Neural cell (in vitro differentiated cells): ENCODE results near the gene NPR2. TPM values are rescaled to one million over a fixed set of nuclear protein-coding genes. Genes with fewer than 3 reads are reported as not detected.

Experiments used
- H2AFZ ChIP-seq: fragments of 200-600, 300-800 bp; sonication (generic), shearing (Covaris generic); 2 replicates; pipeline ENCODE4 v1.6.0; 2014; ENCODE audit warnings: low read depth, mild to moderate bottlenecking, antibody characterized with exemption, low read length, moderate library complexity
- H3F3A ChIP-seq: fragments of 200-600 bp; shearing (Covaris generic); 2 replicates; pipeline ENCODE4 v1.6.1; 2016; ENCODE audit warnings: mild to moderate bottlenecking, moderate library complexity, mixed read lengths, antibody characterized with exemption, low read length; ENCODE audit not compliant: insufficient read depth, poor library complexity, severe bottlenecking
- H3K27ac ChIP-seq: fragments of 200-600, 300-800 bp; sonication (generic), shearing (Covaris generic); 2 replicates; pipeline ENCODE4 v1.5.1; 2014; ENCODE audit warnings: mild to moderate bottlenecking, low read length, moderate library complexity
- H3K27me3 ChIP-seq: fragments of 300-800, 200-600 bp; sonication (generic), shearing (Covaris generic); 2 replicates; pipeline ENCODE4 v1.6.0; 2014; ENCODE audit warnings: mild to moderate bottlenecking, low read depth, low read length, moderate library complexity; ENCODE audit not compliant: insufficient read depth
- H3K36me3 ChIP-seq: fragments of 300-800, 200-600 bp; sonication (generic), shearing (Covaris generic); 2 replicates; pipeline ENCODE4 v1.5.1; 2014; ENCODE audit warnings: mild to moderate bottlenecking, antibody characterized with exemption, low read length, moderate library complexity; ENCODE audit not compliant: insufficient read depth
- H3K4me2 ChIP-seq: fragments of 300-800, 200-600 bp; sonication (generic), shearing (Covaris generic); 2 replicates; pipeline ENCODE4 v1.6.0; 2014; ENCODE audit warnings: mild to moderate bottlenecking, low read length
- H3K4me3 ChIP-seq: fragments of 300-800, 200-600 bp; sonication (generic), shearing (Covaris generic); 2 replicates; pipeline ENCODE4 v1.5.1; 2014; ENCODE audit warnings: mild to moderate bottlenecking, low read length, moderate library complexity
- H3K79me2 ChIP-seq: fragments of 200-600 bp; shearing (Covaris generic); replicated peaks from 2 replicates; pipeline ENCODE4 v1.6.0; 2014; ENCODE audit warnings: mild to moderate bottlenecking, low read length, moderate library complexity; ENCODE audit not compliant: insufficient read depth
- H3K9ac ChIP-seq: fragments of 300-800, 200-600 bp; sonication (generic), shearing (Covaris generic); 2 replicates; pipeline ENCODE4 v1.6.1; 2016; ENCODE audit warnings: mild to moderate bottlenecking, low read length, mixed read lengths
- H3K9me2 ChIP-seq: fragments of 200-600 bp; shearing (Covaris generic); 2 replicates; pipeline ENCODE4 v1.6.1; 2016; ENCODE audit warnings: mild to moderate bottlenecking, low read length, mixed read lengths; ENCODE audit not compliant: insufficient read depth
- H3K9me3 ChIP-seq: fragments of 200-600, 300-800 bp; sonication (generic), shearing (Covaris generic); 2 replicates; pipeline ENCODE4 v1.6.1; 2016; ENCODE audit warnings: mild to moderate bottlenecking, mixed run types, low read length, moderate library complexity, mixed read lengths
- H4K20me1 ChIP-seq: fragments of 200-600 bp; shearing (Covaris generic); 2 replicates; pipeline ENCODE4 v1.6.1; 2016; ENCODE audit warnings: mild to moderate bottlenecking, mixed run types; ENCODE audit not compliant: insufficient read depth
- EP300 ChIP-seq: fragments of 450-650 bp; conservative IDR thresholded peaks from 2 replicates; pipeline ENCODE4 v1.6.1; 2014; ENCODE audit warnings: antibody characterized with exemption, mild to moderate bottlenecking, moderate library complexity; ENCODE audit not compliant: poor library complexity, severe bottlenecking
- EZH2 ChIP-seq: fragments of 200-600, 300-800 bp; shearing (Covaris generic), sonication (generic); IDR thresholded peaks from 2 replicates; pipeline ENCODE4 v1.6.1; 2014; ENCODE audit warnings: antibody characterized with exemption, low read length, borderline replicate concordance, mild to moderate bottlenecking; ENCODE audit not compliant: insufficient read depth, poor library complexity, severe bottlenecking
- MXI1 ChIP-seq: fragments of 450-650 bp; conservative IDR thresholded peaks from 2 replicates; pipeline ENCODE4 v1.6.1; 2014; ENCODE audit warnings: antibody characterized with exemption, mild to moderate bottlenecking; ENCODE audit not compliant: poor library complexity, severe bottlenecking
- POLR2AphosphoS5 ChIP-seq: IDR thresholded peaks from 2 replicates; pipeline ENCODE4 v1.6.1; 2012
- RAD21 ChIP-seq: fragments of 450-650 bp; conservative IDR thresholded peaks from 2 replicates; pipeline ENCODE4 v1.6.1; 2014; ENCODE audit warnings: antibody characterized with exemption, mild to moderate bottlenecking, moderate library complexity
- SMC3 ChIP-seq: fragments of 450-650 bp; conservative IDR thresholded peaks from 2 replicates; pipeline ENCODE4 v1.6.1; 2014; ENCODE audit warnings: antibody characterized with exemption, mild to moderate bottlenecking, moderate library complexity; ENCODE audit not compliant: poor library complexity
- TAF1 ChIP-seq: IDR thresholded peaks from 2 replicates; pipeline ENCODE4 v1.6.1; 2012; ENCODE audit warnings: low read depth
- polyA plus RNA-seq: library from polyadenylated mRNA; depleted of rRNA; stranded (reverse); fragments of >200 nt; gene quantifications from 2 replicates; pipeline ENCODE4 v1.2.3, GENCODE V29; 2014
- TF ChIP-seq, protein P1 (sequence below): IDR thresholded peaks from 2 replicates; pipeline ENCODE4 v1.6.1; 2012; ENCODE audit warnings: borderline replicate concordance
- TF ChIP-seq, protein P2 (sequence below): fragments of 450-650 bp; IDR thresholded peaks from 2 replicates; pipeline ENCODE4 v1.5.1; 2014; ENCODE audit warnings: antibody characterized with exemption, mild to moderate bottlenecking, moderate library complexity; ENCODE audit not compliant: poor library complexity, severe bottlenecking

The NPR2 gene
- polyA plus RNA-seq, 1 donor from 2014 or later, result 9.6 TPM

DNA sequence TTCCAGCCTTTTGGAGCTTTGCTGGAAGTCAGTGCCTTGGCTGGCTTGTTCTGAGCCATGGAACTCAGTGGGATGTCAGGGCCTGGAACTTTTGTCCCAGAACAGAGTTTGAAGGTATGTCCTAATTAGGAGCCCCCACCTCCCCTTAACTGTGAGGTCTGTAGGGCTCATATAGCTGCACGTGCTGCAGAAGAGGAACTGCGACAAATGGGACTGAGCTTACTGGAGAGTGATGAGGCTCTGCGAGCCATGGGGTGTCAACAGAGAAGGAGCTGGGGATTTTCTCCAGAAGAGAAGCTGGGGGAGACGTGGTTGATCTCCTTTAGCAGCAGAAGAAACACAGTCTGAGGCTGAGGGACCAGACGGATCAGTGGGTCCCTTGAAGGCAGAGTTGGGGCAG, 48.5 kb downstream of the NPR2 start:
- no peaks in the 10 kb centered on the region for H3F3A ChIP-seq
- H2AFZ ChIP-seq, result no peak overlapping the region
- H3K27ac ChIP-seq, result no peak overlapping the region
- H3K9me3 ChIP-seq, result no peaks in the 10 kb centered on the region
- no peak overlapping the region for H3K9ac ChIP-seq
- no peaks in the 10 kb centered on the region for H3K9me2 ChIP-seq
- H3K27me3 ChIP-seq, result no peaks in the 10 kb centered on the region
- H3K79me2 ChIP-seq, result no peaks in the 10 kb centered on the region
- H3K4me3 ChIP-seq, result no peak overlapping the region
- no peak overlapping the region for H3K4me2 ChIP-seq
- no peaks in the 10 kb centered on the region for H4K20me1 ChIP-seq
- no peak for TF ChIP-seq MXI1
- H3K36me3 ChIP-seq, result peaks cover 4% of the 10 kb centered on the region

DNA sequence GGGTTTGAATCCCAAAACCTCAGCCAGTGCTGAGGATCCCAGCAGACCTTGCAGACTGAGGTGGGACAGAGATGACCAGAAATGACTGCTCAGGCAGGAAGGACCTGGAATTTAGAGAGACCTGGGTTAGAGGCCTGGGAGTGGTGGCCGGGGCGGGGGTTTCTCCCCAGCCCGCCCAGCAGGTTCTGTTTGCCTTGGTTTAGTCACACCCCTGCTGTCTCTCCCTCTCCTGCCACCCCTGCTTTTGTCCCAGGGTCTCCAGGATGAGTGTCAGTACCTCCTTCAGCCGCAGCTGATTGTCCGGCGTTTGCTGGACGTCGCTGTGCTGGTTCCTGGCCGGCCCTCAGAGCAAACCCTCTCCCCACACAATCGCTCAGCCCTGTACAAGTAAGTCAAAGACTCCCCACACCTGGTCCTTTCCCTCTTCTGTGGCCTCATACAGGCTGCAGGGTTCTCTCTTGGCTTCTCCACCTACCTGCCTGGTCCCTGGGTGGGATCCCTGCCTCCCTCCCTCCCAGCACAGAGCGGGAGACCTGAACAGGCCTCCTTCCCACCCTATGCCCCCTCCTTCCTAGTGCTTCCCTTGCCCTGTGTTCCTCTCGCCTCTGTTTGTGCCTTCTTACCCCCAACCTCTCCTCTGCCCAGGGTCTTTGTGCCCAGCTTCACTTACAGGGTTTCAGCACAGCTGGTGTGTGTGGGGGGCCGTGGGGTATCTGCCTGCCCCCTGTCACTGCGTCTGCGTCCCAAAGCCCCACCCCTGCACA, 49.7 kb downstream of the NPR2 start:
- Histone ChIP-seq H3K27ac (no peak overlapping the region), H3K9ac (no peak overlapping the region), H3K79me2 (no peaks in the 10 kb centered on the region), H3K27me3 (no peaks in the 10 kb centered on the region), H3K4me3 (no peak overlapping the region), H3K36me3 (peaks cover 4% of the 10 kb centered on the region), H3K9me3 (no peaks in the 10 kb centered on the region), H3K4me2 (no peak overlapping the region), H4K20me1 (no peaks in the 10 kb centered on the region), H3K9me2 (no peaks in the 10 kb centered on the region), H3F3A (no peaks in the 10 kb centered on the region), H2AFZ (no peak overlapping the region)
- TF ChIP-seq SMC3, result no peak
- TF ChIP-seq TAF1, result no peak
- TF ChIP-seq, protein P1, sequence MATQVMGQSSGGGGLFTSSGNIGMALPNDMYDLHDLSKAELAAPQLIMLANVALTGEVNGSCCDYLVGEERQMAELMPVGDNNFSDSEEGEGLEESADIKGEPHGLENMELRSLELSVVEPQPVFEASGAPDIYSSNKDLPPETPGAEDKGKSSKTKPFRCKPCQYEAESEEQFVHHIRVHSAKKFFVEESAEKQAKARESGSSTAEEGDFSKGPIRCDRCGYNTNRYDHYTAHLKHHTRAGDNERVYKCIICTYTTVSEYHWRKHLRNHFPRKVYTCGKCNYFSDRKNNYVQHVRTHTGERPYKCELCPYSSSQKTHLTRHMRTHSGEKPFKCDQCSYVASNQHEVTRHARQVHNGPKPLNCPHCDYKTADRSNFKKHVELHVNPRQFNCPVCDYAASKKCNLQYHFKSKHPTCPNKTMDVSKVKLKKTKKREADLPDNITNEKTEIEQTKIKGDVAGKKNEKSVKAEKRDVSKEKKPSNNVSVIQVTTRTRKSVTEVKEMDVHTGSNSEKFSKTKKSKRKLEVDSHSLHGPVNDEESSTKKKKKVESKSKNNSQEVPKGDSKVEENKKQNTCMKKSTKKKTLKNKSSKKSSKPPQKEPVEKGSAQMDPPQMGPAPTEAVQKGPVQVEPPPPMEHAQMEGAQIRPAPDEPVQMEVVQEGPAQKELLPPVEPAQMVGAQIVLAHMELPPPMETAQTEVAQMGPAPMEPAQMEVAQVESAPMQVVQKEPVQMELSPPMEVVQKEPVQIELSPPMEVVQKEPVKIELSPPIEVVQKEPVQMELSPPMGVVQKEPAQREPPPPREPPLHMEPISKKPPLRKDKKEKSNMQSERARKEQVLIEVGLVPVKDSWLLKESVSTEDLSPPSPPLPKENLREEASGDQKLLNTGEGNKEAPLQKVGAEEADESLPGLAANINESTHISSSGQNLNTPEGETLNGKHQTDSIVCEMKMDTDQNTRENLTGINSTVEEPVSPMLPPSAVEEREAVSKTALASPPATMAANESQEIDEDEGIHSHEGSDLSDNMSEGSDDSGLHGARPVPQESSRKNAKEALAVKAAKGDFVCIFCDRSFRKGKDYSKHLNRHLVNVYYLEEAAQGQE, result no peak
- no peak for TF ChIP-seq POLR2AphosphoS5
- no peak for TF ChIP-seq EP300

DNA sequence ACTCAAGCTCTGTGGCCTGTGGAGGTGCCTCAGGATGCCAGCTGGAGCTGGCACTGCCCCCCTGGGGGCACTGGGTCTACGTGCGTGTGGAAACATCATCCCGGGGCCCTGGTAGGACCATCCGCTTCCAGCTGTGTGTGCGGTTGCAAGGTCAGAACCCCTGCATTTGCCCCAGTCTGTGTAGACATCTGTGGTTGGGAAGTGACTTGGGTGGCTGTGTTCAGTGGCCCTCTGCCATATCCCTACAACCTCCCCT, 50.2 kb downstream of the NPR2 start:
- H3K9ac ChIP-seq, result no peak overlapping the region
- no peak overlapping the region for H3K4me2 ChIP-seq
- no peak overlapping the region for H3K27ac ChIP-seq
- H3K9me2 ChIP-seq, result no peaks in the 10 kb centered on the region
- no peaks in the 10 kb centered on the region for H3K27me3 ChIP-seq
- H3K79me2 ChIP-seq, result no peaks in the 10 kb centered on the region
- TF ChIP-seq, protein P2, sequence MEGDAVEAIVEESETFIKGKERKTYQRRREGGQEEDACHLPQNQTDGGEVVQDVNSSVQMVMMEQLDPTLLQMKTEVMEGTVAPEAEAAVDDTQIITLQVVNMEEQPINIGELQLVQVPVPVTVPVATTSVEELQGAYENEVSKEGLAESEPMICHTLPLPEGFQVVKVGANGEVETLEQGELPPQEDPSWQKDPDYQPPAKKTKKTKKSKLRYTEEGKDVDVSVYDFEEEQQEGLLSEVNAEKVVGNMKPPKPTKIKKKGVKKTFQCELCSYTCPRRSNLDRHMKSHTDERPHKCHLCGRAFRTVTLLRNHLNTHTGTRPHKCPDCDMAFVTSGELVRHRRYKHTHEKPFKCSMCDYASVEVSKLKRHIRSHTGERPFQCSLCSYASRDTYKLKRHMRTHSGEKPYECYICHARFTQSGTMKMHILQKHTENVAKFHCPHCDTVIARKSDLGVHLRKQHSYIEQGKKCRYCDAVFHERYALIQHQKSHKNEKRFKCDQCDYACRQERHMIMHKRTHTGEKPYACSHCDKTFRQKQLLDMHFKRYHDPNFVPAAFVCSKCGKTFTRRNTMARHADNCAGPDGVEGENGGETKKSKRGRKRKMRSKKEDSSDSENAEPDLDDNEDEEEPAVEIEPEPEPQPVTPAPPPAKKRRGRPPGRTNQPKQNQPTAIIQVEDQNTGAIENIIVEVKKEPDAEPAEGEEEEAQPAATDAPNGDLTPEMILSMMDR, result no peak
- no peak for TF ChIP-seq RAD21
- no peak for TF ChIP-seq EP300
- no peak for TF ChIP-seq TAF1
- TF ChIP-seq SMC3, result no peak
- TF ChIP-seq EZH2, result no peak
- TF ChIP-seq, protein P1, result no peak
- no peak for TF ChIP-seq MXI1
- no peak for TF ChIP-seq POLR2AphosphoS5
- H3K4me3 ChIP-seq, result no peak overlapping the region
- no peaks in the 10 kb centered on the region for H3F3A ChIP-seq
- no peak overlapping the region for H2AFZ ChIP-seq
- H4K20me1 ChIP-seq, result no peaks in the 10 kb centered on the region
- no peaks in the 10 kb centered on the region for H3K9me3 ChIP-seq
- H3K36me3 ChIP-seq, result peaks cover 4% of the 10 kb centered on the region
